ENCODE data around the gene STAC3.

The STAC3 gene

GRCh38 chr12:57243521-57244311 lies 7.3 kb downstream of the STAC3 start:
- ChIA-PET POLR2A (interaction anchor here (0.6 to 6.4 kb wide), 5 partner anchors 8 to 490 kb away, joined by 3 to 72 read pairs (median 5); partner anchors contain the start of genes LRP1 and SHMT2), CTCF (interaction anchor here (0.5 to 23.3 kb wide), 33 partner anchors 9 to 586 kb away, joined by 3 to 628 read pairs (median 5); partner anchors contain the start of genes GLI1, INHBE, NXPH4 and SHMT2)
- Histone ChIP-seq H3K4me3 (ENCODE audit: low read depth, low read length) (peak overlapping the region; percentile 42), H3K4me1 (ENCODE audit: control insufficient read depth, insufficient read depth, low read length) (0 out of 2 replicates have a peak, but pooled peaks cover 3% of the 10 kb centered on the region), H3K27ac (ENCODE audit: extremely low read depth, low read depth, low read length) (no peak overlapping the region), H3K36me3 (ENCODE audit: control insufficient read depth in 2 of 2, insufficient read depth in 1 of 2, low read length in 2 of 2) (no peaks in the 10 kb centered on the region; a peak in 1 of 3 replicates), H3K9me3 (ENCODE audit: control insufficient read depth, insufficient read depth, low read depth, low read length) (no peaks in the 10 kb centered on the region)
- TF ChIP-seq ZEB2 (tag by site-specific recombination; IDR thresholded peaks at IDR 0.05) (peak; percentile 13), ZBTB7A (tag by site-specific recombination; IDR thresholded peaks at IDR 0.05; ENCODE audit: low read depth) (peak; percentile 59; the same call in 1 of the 2 replicates), ZSCAN30 (tag by site-specific recombination; IDR thresholded peaks at IDR 0.05) (peak; percentile 89), ZBTB10 (tag by site-specific recombination; IDR thresholded peaks at IDR 0.05) (peak; percentile 73), EGR2 (tag by site-specific recombination; IDR thresholded peaks at IDR 0.05; ENCODE audit: low read depth) (no peak), ZNF398 (tag by site-specific recombination; IDR thresholded peaks at IDR 0.05) (peak; percentile 70), ZNF449 (tag by site-specific recombination; IDR thresholded peaks at IDR 0.05) (peak; percentile 53; the same call in 1 of the 2 replicates), ZNF843 (tag by site-specific recombination; IDR thresholded peaks at IDR 0.05) (no peak), ZNF664 (tag by site-specific recombination; IDR thresholded peaks at IDR 0.05) (peak; percentile 27; the same call in 1 of the 2 replicates), ZNF596 (tag by site-specific recombination; IDR thresholded peaks at IDR 0.05) (no peak), REPIN1 (tag by site-specific recombination; IDR thresholded peaks at IDR 0.05; ENCODE audit: low read depth) (no peak), ZNF692 (tag by site-specific recombination; IDR thresholded peaks at IDR 0.05) (peak; percentile 44), ZNF621 (tag by site-specific recombination; IDR thresholded peaks at IDR 0.05) (no peak), ZXDB (tag by site-specific recombination; IDR thresholded peaks at IDR 0.05) (peak; percentile 31; the same call in 1 of the 2 replicates), ZBTB26 (tag by site-specific recombination; optimal IDR thresholded peaks at IDR 0.05) (peak; percentile 31), ZNF391 (tag by site-specific recombination; IDR thresholded peaks at IDR 0.05; ENCODE audit: borderline replicate concordance, low read depth) (peak; percentile 32; the same call in 1 of the 2 replicates), ZNF501 (tag by site-specific recombination; IDR thresholded peaks at IDR 0.05) (no peak), SP3 (tag by site-specific recombination; IDR thresholded peaks at IDR 0.05) (peak; percentile 87), ZNF335 (tag by site-specific recombination; conservative IDR thresholded peaks at IDR 0.05) (peak; percentile 32), ZNF416 (tag by site-specific recombination; IDR thresholded peaks at IDR 0.05) (no peak), ZBTB21 (tag by site-specific recombination; IDR thresholded peaks at IDR 0.05) (no peak), ZNF561 (tag by site-specific recombination; IDR thresholded peaks at IDR 0.05; ENCODE audit: borderline replicate concordance) (peak; percentile 98), PATZ1 (tag by site-specific recombination; IDR thresholded peaks at IDR 0.05) (peak; percentile 87), PRDM1 (tag by site-specific recombination; IDR thresholded peaks at IDR 0.05) (peak; percentile 39; the same call in 1 of the 2 replicates)
- TF ChIP-seq, protein P1, sequence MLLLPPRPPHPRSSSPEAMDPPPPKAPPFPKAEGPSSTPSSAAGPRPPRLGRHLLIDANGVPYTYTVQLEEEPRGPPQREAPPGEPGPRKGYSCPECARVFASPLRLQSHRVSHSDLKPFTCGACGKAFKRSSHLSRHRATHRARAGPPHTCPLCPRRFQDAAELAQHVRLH (tag by site-specific recombination; IDR thresholded peaks at IDR 0.05), result 0 out of 2 replicates have a peak, but pooled peaks have one; percentile 13

Measured in HEK293 (cell line).